Thoracic aorta (tissue), 2 donors: ENCODE measurements around the gene NEDD8. TPM values are rescaled to one million over a fixed set of nuclear protein-coding genes. Genes with fewer than 3 reads are reported as not detected.

Experiments
- ATAC-seq: fragments of 150-250 bp; one replicate; pipeline ENCODE4 v1.8.0; 2017; ENCODE audit warnings: low read depth; ENCODE audit not compliant: insufficient number of reproducible peaks, low FRiP score
- DNase-seq: peaks from one replicate; pipeline ENCODE4 v3.0.0-alpha.2; 2020; ENCODE audit warnings: low spot score
- H3K27ac ChIP-seq, 2 donors: fragments of 200-600 bp; sonication (generic); 1 replicate in 1 of 2; 2 replicates in 1 of 2; pipeline ENCODE4 v1.5.1; 2016; ENCODE audit warnings: mild to moderate bottlenecking in 2 of 2, moderate library complexity in 2 of 2
- H3K27me3 ChIP-seq: fragments of 200-600 bp; sonication (generic); replicated peaks from 2 replicates; pipeline ENCODE4 v1.6.0; 2016; ENCODE audit warnings: mild to moderate bottlenecking; ENCODE audit not compliant: insufficient read depth
- H3K36me3 ChIP-seq: fragments of 200-600 bp; sonication (generic); one replicate; pipeline ENCODE4 v1.5.1; 2016
- H3K4me1 ChIP-seq, 2 donors: fragments of 200-600 bp; sonication (generic); 1 replicate in 1 of 2; 2 replicates in 1 of 2; pipeline versions ENCODE4 v1.5.1 to v1.6.0; 2016; ENCODE audit warnings: low read depth in 2 of 2, mild to moderate bottlenecking in 1 of 2; ENCODE audit not compliant: control insufficient read depth in 1 of 2
- H3K4me3 ChIP-seq: fragments of 200-600 bp; sonication (generic); 2 replicates; pipeline ENCODE4 v1.5.1; 2016; ENCODE audit warnings: mild to moderate bottlenecking
- H3K9me3 ChIP-seq: fragments of 200-600 bp; sonication (generic); 2 replicates; pipeline ENCODE4 v1.5.1; 2016
- CTCF ChIP-seq: fragments of 200-600 bp; sonication (generic); IDR thresholded peaks from one replicate; pipeline ENCODE4 v1.5.1; 2019; ENCODE audit warnings: antibody characterized with exemption
- total RNA-seq, 2 donors: library from RNA; depleted of rRNA; stranded (reverse); fragments of >200 nt; gene quantifications; one replicate each; pipeline versions ENCODE4 v1.1.0 to v1.2.3, GENCODE V29; 2016

NEDD8 gene
- total RNA-seq, 2 donors from 2014 or later: 76.0 to 91.4 TPM

DNA sequence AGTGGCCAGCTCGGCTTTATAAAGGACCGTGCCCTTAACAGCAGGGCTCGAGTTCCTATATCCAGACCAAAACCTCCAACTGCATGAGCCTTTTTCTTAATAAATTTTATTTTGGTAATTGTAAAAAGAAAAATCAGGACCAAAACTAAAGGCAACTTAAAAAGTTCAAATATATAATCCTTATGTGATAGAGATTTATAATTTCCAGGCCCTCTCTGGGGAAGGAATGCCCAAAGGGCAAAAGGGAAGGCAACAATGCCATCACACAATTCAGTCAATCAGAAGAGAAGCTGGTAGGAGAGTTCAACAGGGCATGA lies 43.1 kb downstream of the NEDD8 start:
- DNase-seq (no peak), ATAC-seq (no peak)
- Histone ChIP-seq H3K27me3 (no peaks in the 10 kb centered on the region), H3K4me1 (peaks cover 5 to 13% of the 10 kb centered on the region in 2 donors), H3K27ac (peak overlapping the region; percentile 10 to 58), H3K9me3 (no peaks in the 10 kb centered on the region), H3K36me3 (peaks cover 29% of the 10 kb centered on the region), H3K4me3 (peak overlapping the region; percentile 82)
- no peak for TF ChIP-seq CTCF

DNA sequence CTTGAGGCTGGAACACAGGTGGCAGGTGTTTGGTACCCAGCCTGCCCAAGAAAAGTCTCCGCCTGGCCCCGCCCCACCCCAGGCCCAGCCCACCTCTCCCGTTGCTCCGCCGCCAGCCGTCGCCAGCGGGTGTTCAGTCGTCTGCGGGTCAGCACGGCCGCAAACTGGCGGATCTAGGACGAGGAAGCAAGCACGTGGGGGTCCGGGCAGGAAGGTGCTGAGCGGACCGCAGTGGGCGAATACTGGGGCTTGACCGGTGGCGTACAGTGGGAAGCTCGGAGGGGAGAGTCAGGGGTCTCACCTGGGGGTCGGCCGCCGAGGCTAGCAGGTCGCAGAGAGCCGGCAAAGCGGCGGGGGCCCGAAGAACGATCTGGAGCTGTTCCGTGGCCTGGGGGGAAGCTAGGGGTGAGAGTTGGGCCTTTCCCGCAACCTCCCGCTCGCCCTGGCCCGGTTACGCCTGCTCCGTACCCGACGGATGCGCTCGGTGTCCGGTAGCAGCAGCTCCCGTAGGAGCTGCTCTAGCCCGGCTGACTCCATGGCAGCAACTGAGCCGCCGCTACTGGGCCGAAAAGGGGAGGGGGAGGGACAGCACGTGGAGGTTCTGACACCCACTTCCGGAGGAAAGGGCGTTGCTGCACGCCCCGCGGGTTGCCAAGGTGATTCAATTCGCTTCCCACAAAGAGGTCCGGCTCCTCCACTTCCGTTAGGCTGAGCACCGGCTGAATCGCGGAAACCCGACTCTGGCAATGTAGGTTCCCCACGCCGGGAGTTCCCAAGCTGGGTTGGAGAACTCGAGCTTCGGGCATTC lies 43.7 kb downstream of the NEDD8 start, which contains the start of gene IPO4:
Gene IPO4, minus strand, starts transcription at position 566 of the 808 bp plus-strand sequence. Its CDS starts 29 bp downstream, at position 537.
- ATAC-seq (peak; percentile 89), DNase-seq (peak; percentile 91)
- H3K27me3 ChIP-seq: no peaks in the 10 kb centered on the region
- H3K4me1 ChIP-seq: peaks cover 5 to 11% of the 10 kb centered on the region in 2 donors
- H3K36me3 ChIP-seq: peaks cover 32% of the 10 kb centered on the region
- peak within 1 kb of the TSS; percentile 82 for H3K4me3 ChIP-seq
- peak within 1 kb of the TSS; percentile 36 to 58 for H3K27ac ChIP-seq
- TF ChIP-seq CTCF: no peak
- no peaks in the 10 kb centered on the region for H3K9me3 ChIP-seq

DNA sequence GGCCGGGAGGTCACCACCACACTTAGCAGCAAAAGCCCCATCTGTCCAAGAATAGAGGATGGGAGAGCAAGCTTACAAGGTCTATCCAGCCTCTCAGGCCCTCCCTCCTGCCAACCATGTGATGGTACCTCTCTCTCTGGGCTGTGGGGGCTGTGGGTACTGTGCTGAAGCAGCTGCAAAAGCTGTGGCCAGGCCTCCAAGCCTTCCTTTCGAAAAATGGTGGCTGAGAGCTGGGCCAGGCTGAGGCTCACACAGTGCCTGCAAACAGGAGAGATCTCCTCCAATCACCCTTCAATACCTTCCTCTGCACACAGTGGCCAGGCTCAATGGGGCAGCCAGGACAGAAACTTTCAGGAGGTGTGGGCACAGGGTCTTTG lies 44.6 kb downstream of the NEDD8 start:
- peaks cover 5 to 11% of the 10 kb centered on the region in 2 donors for H3K4me1 ChIP-seq
- H3K4me3 ChIP-seq: peak overlapping the region; percentile 82
- TF ChIP-seq CTCF: no peak
- ATAC-seq: no peak
- DNase-seq: no peak
- no peak overlapping the region for H3K27ac ChIP-seq
- peaks cover 41% of the 10 kb centered on the region for H3K36me3 ChIP-seq
- no peaks in the 10 kb centered on the region for H3K27me3 ChIP-seq
- no peaks in the 10 kb centered on the region for H3K9me3 ChIP-seq

GRCh38 chr14:24186831-24187538 lies 45.2 kb downstream of the NEDD8 start:
- Histone ChIP-seq H3K4me3 (no peak overlapping the region), H3K27me3 (no peaks in the 10 kb centered on the region), H3K27ac (no peak overlapping the region), H3K9me3 (no peaks in the 10 kb centered on the region), H3K36me3 (peaks cover 42% of the 10 kb centered on the region), H3K4me1 (peaks cover 5 to 11% of the 10 kb centered on the region in 2 donors)
- DNase-seq: no peak
- TF ChIP-seq CTCF: no peak
- no peak for ATAC-seq

DNA sequence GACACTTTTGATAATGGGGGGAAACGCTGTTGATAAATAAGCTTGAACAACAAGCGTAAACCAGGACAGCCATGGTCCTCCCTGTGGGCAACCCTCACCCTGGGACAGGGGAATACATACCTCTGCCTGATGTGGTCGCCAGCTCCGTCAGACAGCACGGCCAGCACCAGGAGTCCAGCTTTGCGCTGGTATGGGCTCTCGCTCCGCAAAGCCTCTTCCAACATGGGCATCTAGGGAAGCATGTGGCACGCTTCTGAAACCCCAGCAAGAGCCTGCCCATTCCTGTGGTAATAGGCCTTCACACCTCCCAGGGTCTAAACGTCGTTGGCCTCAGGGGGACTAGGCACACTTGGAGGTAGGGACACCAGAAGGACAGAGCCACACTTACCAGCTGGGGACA lies 46.4 kb downstream of the NEDD8 start:
- DNase-seq: no peak
- H3K4me1 ChIP-seq: peaks cover 5 to 11% of the 10 kb centered on the region in 2 donors
- no peak for ATAC-seq
- no peak for TF ChIP-seq CTCF
- no peak overlapping the region for H3K4me3 ChIP-seq
- H3K9me3 ChIP-seq: no peaks in the 10 kb centered on the region
- H3K27ac ChIP-seq: no peak overlapping the region
- peaks cover 39% of the 10 kb centered on the region for H3K36me3 ChIP-seq
- H3K27me3 ChIP-seq: no peaks in the 10 kb centered on the region
